Central memory CD4-positive, alpha-beta T cell (primary cell): ENCODE results near the gene POU2F2.
"Not testable (repeated sequence)": the region's sequence is repeated elsewhere in the genome, so short reads cannot be mapped to it uniquely, and the experiment has no call there.

ENCODE experiments used
- DNase-seq: peaks from one replicate; pipeline ENCODE4 v3.0.0; 2022

POU2F2 gene

GRCh38 chr19:42124386-42124901, 7.8 kb downstream of the POU2F2 start:
- DNase-seq: no peak

GRCh38 chr19:42123765-42124164, 8.5 kb downstream of the POU2F2 start:
- DNase-seq: no peak

GRCh38 chr19:42122691-42123607, 9.3 kb downstream of the POU2F2 start:
- no peak for DNase-seq

- peak; percentile 58 for DNase-seq
These were observed 10.6 kb downstream of the POU2F2 start for GRCh38 chr19:42121656-42122069.

GRCh38 chr19:42121036-42121621, 11.1 kb downstream of the POU2F2 start:
- DNase-seq: no peak

GRCh38 chr19:42120276-42120980, 11.8 kb downstream of the POU2F2 start:
- DNase-seq: no peak

GRCh38 chr19:42117076-42117475, 15.2 kb downstream of the POU2F2 start:
- DNase-seq: no peak

GRCh38 chr19:42116308-42117075, 15.8 kb downstream of the POU2F2 start:
- no peak for DNase-seq

- DNase-seq: no peak
These were observed 16.5 kb downstream of the POU2F2 start for GRCh38 chr19:42115705-42116104.

- DNase-seq: no peak
These were observed 17.0 kb downstream of the POU2F2 start for GRCh38 chr19:42115219-42115618.

- no peak for DNase-seq
These were observed 17.8 kb downstream of the POU2F2 start for GRCh38 chr19:42114412-42114811.

GRCh38 chr19:42113641-42114348, 18.5 kb downstream of the POU2F2 start:
- no peak for DNase-seq

GRCh38 chr19:42111811-42112210, 20.4 kb downstream of the POU2F2 start:
- no peak for DNase-seq

- no peak for DNase-seq
These were observed 20.9 kb downstream of the POU2F2 start for GRCh38 chr19:42111384-42111783.

GRCh38 chr19:42110658-42111057, 21.6 kb downstream of the POU2F2 start:
- DNase-seq: no peak

GRCh38 chr19:42109896-42110295, 22.4 kb downstream of the POU2F2 start:
- DNase-seq: no peak

- DNase-seq: peak; percentile 81
These were observed 23.5 kb downstream of the POU2F2 start for GRCh38 chr19:42108527-42109389.

GRCh38 chr19:42105368-42105767, 26.9 kb downstream of the POU2F2 start:
- DNase-seq: no peak

- DNase-seq: no peak
These were observed 29.4 kb downstream of the POU2F2 start for GRCh38 chr19:42102877-42103276.

- DNase-seq: not testable (repeated sequence)
These were observed 32.0 kb downstream of the POU2F2 start for GRCh38 chr19:42100241-42100640.
